NCI-H82 (cell line): ENCODE measurements around the gene KLHL35.

Source experiments
- DNase-seq: peaks from one replicate; lab custom pipeline; 2025; lab: John Stamatoyannopoulos, UW

Gene KLHL35

GRCh38 chr11:75441804-75442132 lies 8.8 kb upstream of the KLHL35 start:
- no peak for DNase-seq

DNA sequence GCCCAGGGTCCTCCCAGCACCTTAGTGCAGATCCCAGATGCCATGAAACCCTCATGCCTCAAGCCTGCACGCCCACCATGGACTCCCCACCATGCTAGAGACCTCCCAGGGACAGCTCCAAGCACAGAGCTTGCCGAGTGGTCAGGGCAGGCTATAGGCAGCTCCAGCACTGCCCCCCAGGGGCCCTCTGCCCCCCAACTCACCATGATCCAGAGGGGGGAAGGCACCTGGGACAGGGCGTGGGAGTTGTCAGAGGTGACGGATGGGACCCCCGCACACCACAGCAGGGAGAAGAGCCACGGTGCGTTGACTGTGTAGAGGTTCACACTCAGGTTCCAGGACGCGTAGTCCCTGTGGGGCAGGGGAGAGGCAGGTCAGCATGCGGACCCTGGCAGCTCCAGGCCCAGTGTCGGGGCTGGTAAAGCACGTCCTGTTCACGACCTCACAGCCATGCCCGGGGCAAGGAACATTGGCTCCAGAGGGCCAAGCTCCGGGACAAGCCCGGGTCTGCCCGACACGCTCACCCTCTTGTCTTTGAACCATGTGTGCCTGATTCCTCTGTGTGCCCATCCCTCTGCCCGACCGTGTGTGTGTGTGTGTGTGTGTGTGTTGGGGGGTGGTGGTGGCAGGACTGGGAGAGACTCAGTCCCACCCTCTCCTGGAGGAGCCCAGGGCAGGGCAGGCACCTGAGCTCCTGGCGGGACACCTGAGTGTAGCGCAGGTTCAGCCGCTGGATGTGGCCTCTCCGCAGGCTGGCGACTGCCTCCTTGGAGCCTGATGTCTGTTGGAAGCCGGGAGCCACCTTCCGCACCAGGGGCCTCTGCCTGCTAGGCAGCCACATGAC lies 8.2 kb upstream of the KLHL35 start:
- no peak for DNase-seq

- DNase-seq: no peak
These were observed 6.6 kb upstream of the KLHL35 start for GRCh38 chr11:75439495-75440120.

- no peak for DNase-seq
These were observed 6.0 kb upstream of the KLHL35 start for GRCh38 chr11:75439026-75439425.

DNA sequence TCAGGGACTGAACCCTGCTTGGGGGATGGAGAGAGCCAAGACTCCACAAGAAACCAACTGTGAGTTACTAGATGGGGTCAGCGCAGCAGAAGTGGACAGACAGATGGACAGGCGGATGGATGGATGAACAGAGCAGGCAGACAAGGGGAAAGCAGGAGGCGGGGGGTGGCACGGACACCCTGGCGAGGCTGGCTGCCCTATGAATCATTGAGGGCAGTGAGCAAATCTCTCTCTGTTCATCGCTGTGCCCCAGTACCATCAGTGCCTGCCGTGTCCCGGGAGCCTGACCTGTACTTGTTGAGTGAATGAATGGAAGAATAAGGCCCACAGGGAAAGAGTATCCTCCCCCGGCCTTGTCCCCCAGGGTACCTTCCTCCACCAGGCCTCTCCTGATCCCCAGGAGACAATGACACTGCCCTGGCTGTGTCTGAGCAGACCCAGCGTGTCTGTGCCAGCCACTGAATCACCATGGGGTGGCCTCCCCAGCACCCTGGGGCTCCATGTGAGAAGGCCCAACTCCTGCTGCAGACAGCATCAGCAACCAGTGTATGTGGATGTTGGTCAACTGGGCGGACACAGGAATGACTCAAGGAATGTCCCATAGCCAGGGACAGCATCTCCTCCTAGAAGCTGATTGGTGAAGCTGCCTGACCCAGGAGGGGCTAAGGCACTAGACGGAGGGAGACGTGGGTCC lies 5.1 kb upstream of the KLHL35 start:
- DNase-seq: no peak

- no peak for DNase-seq
These were observed 3.8 kb upstream of the KLHL35 start for GRCh38 chr11:75436806-75437205.

- DNase-seq: peak; percentile 10
These were observed 2.5 kb upstream of the KLHL35 start for GRCh38 chr11:75435571-75435925.

DNA sequence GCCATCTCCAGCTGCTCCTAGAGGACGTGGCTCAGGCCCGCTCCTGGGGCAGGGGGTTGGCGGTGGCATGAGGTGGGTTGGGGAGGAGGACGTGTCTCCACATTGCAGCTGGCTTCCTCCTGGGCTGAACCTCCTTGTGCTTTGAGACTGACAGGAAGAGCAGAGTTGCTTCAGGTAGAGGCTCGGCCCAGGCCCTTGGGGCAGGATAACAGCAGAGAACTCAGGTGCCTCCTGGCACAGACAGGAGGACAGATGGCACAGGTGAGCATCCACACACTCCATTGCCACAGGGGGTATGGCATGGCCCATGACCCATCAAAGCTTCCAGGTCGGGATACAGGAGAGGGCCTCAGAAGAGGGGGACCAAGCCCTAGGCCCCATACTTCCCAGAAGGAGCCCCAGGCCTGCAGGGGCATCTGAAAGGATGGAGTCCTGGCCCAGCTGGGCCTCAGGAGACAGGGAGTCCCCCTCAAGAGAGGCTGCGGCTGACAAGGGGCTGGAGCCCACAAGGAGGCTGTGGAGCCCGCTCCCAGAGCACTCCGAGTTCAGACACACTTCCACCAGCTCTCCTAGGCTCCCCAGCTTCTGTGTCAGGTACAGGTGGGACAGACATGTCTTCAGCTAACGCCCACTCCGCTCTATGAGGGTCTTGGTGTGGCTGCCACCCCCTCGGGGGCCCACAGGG lies 2.0 kb upstream of the KLHL35 start:
- DNase-seq: no peak

GRCh38 chr11:75434051-75434450 lies 1.0 kb upstream of the KLHL35 start:
- no peak for DNase-seq

DNA sequence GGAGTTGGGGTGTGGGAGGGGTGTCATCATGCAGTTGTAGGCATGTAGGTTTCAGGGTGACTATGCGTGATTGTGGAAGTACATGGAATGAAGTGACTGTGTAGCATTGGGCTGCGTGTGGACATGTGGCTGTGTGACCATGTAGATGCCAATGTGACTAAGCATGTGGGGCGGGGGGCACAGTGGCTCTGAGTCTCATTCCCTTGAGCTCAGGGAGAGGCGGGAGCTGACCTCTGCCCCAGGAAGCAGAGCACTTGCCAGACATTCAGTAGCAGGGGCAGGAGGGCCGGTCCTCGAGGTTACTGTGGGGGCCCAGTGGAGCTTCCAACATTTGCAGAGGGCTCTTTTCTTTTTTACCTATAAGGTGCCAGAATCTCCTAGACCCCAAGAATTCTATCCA lies 440 bp upstream of the KLHL35 start:
- no peak for DNase-seq

DNA sequence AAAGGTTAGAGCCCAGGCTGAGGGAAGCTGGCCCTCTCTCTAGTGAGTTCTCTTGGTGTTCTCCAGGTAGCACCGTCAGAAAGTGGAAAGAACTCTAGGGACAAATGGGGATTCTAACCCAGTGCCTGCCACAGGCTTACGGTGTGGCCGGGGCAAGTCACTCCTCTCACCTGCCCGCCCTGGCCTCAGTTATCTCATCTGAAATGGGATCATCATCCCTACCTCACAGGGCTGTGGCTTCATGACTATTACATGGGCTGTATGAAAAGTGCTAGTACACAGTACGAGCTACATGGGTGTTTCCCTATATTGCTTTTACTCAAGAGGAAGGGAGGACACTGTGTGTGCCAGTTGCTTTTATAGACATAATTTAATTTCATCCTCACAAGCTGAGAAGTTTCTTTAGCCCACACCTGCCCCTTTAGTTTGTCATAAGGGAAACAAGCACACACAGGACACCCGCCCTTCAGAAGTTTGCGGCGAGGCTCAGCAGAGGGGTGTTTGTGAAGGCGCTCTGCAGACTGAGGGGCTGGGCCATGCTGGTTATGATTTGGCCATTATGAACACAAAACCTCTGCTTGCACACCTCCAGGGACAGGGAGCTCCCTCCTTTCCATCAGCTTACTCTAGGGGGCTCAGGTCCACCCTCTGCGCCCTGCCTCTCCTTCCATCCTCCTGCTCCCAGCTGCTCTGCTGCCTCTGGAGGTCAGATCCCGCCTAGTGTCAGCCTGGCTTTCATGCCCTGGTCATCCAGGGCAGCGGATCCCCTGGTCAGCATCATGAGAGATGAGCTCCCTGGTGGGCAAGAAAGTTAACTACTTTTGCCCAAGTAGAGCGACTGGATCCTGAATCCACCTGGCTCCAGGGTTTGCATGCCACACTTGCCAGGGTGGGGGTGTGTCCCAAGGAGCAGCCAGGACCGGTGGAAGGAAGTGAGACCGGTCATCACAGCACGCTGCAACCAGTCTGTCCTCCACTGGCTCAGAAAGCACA lies 1.2 kb downstream of the KLHL35 start:
- DNase-seq: no peak

GRCh38 chr11:75430714-75431532 lies 2.1 kb downstream of the KLHL35 start:
- peak; percentile 71 for DNase-seq

GRCh38 chr11:75429902-75430713 lies 2.9 kb downstream of the KLHL35 start:
- no peak for DNase-seq

DNA sequence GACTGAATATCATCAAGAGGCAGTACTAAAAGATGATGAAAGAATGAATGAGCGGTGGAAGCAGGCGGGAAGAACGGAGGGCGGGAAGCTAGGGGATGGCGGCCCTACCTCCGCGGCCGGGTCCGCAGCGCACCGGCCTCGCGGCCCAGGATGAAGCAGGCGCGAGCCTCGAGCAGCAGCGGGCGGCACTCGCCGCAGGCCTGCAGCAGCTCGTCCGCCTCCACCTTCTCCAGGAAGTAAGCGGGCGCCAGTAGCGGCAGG lies 3.4 kb downstream of the KLHL35 start:
- DNase-seq: no peak

- peak; percentile 95 for DNase-seq
These were observed 3.9 kb downstream of the KLHL35 start for GRCh38 chr11:75428989-75429640.

DNA sequence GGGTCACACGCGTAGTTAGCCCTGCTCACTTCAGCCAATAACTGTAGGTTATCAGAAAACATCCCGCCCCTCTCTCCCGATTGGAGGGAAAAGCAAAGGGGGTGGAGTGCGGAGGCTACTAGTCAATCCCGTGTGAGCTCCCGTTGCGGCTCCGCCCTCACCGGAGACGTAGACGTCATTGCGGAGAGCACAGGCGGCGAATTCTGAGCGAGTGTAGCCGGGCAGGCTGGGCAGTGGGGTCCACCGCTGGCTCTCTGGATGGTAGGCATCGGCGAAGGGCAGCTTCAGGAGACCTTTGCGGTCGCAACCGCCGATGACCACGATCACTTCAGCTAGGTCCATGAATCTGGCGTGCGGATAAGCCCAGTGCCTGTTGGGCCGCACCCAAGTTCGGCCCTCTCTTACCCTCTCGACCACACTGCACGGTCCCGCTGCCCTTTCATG lies 4.7 kb downstream of the KLHL35 start:
- peak; percentile 78 for DNase-seq

- no peak for DNase-seq
These were observed 5.8 kb downstream of the KLHL35 start for GRCh38 chr11:75427181-75427580.

GRCh38 chr11:75426720-75427086 lies 6.3 kb downstream of the KLHL35 start:
- DNase-seq: no peak

GRCh38 chr11:75425422-75425821 lies 7.6 kb downstream of the KLHL35 start:
- peak; percentile 22 for DNase-seq
